GM23338 (cell line): ENCODE measurements around the gene TTC1. TPM values are rescaled to one million over a fixed set of nuclear protein-coding genes. Genes with fewer than 3 reads are reported as not detected.

Experiments used
- ATAC-seq: fragments of 200-7000 bp; cut with Tn5 transposase; 3 replicates; pipeline ENCODE4 v1.9.1; 2020
- DNase-seq: peaks from one replicate; pipeline ENCODE4 v3.0.0-alpha.2; 2015; ENCODE audit warnings: low spot score
- H2AFZ ChIP-seq: fragments of 200-600 bp; sonication (generic); 2 replicates; pipeline ENCODE4 v1.8.0; 2016; ENCODE audit warnings: antibody characterized with exemption, mild to moderate bottlenecking, moderate library complexity
- H3F3A ChIP-seq: fragments of 200-600 bp; sonication (generic); replicated peaks from 2 replicates; pipeline ENCODE4 v1.8.0; 2017; ENCODE audit warnings: antibody characterized with exemption, mixed run types, low read depth
- H3K27ac ChIP-seq: fragments of 200-600 bp; sonication (generic); 2 replicates; pipeline ENCODE4 v1.6.1; 2016; ENCODE audit warnings: low read depth
- H3K27me3 ChIP-seq: fragments of 200-600 bp; sonication (generic); 2 replicates; pipeline ENCODE4 v1.8.0; 2016; ENCODE audit warnings: mild to moderate bottlenecking, mixed run types, moderate library complexity; ENCODE audit not compliant: insufficient read depth
- H3K36me3 ChIP-seq: fragments of 200-600 bp; sonication (generic); 2 replicates; pipeline ENCODE4 v1.8.0; 2016; ENCODE audit warnings: mild to moderate bottlenecking; ENCODE audit not compliant: insufficient read depth
- H3K4me1 ChIP-seq: fragments of 200-600 bp; sonication (generic); 2 replicates; pipeline ENCODE4 v1.8.0; 2016; ENCODE audit warnings: mild to moderate bottlenecking, moderate library complexity; ENCODE audit not compliant: insufficient read depth
- H3K4me2 ChIP-seq: fragments of 200-600 bp; sonication (generic); 2 replicates; pipeline ENCODE4 v1.7.1; 2017; ENCODE audit warnings: mixed run types
- H3K4me3 ChIP-seq: fragments of 200-600 bp; sonication (generic); 2 replicates; pipeline ENCODE4 v1.6.1; 2016; ENCODE audit warnings: mixed run types
- H3K79me2 ChIP-seq: fragments of 200-600 bp; sonication (generic); replicated peaks from 2 replicates; pipeline ENCODE4 v1.8.0; 2017; ENCODE audit warnings: mild to moderate bottlenecking; ENCODE audit not compliant: insufficient read depth
- H3K9me2 ChIP-seq: fragments of 200-600 bp; sonication (generic); 2 replicates; pipeline ENCODE4 v1.8.0; 2017; ENCODE audit not compliant: insufficient read depth
- H4K20me1 ChIP-seq: fragments of 200-600 bp; sonication (generic); replicated peaks from 2 replicates; pipeline ENCODE4 v1.8.0; 2017; ENCODE audit warnings: mild to moderate bottlenecking; ENCODE audit not compliant: insufficient read depth
- H3K27ac Mint-ChIP-seq: 2 replicates; pipeline ENCODE4 v1.8.0; 2020; ENCODE audit warnings: inconsistent platforms, mild to moderate bottlenecking, moderate library complexity, mixed read lengths
- H3K27me3 Mint-ChIP-seq: 3 replicates; pipeline ENCODE4 v1.8.0; 2022; ENCODE audit warnings: low read depth, mild to moderate bottlenecking, moderate library complexity, mixed read lengths, inconsistent platforms; ENCODE audit not compliant: insufficient read depth, poor library complexity
- H3K36me3 Mint-ChIP-seq: 3 replicates; pipeline ENCODE4 v1.8.0; 2021; ENCODE audit warnings: low read depth, mild to moderate bottlenecking, inconsistent platforms, moderate library complexity, mixed read lengths
- H3K4me1 Mint-ChIP-seq: 3 replicates; pipeline ENCODE4 v1.8.0; 2020; ENCODE audit warnings: mild to moderate bottlenecking, inconsistent platforms, mixed read lengths
- H3K4me3 Mint-ChIP-seq: 3 replicates; pipeline ENCODE4 v1.8.0; 2021; ENCODE audit warnings: moderate library complexity, mild to moderate bottlenecking, inconsistent platforms, mixed read lengths
- H3K9me3 Mint-ChIP-seq: 3 replicates; pipeline ENCODE4 v1.8.0; 2020; ENCODE audit warnings: moderate library complexity, mild to moderate bottlenecking, inconsistent platforms, mixed read lengths
- CREB1 ChIP-seq: fragments of 250-450 bp; sonication (Bioruptor Pico); IDR thresholded peaks from 2 replicates; pipeline ENCODE4 v1.5.0; 2020; ENCODE audit warnings: low read depth, mild to moderate bottlenecking, moderate library complexity
- ETS1 ChIP-seq: IDR thresholded peaks from 2 replicates; pipeline ENCODE4 v1.6.1; 2016; ENCODE audit warnings: antibody characterized with exemption
- EZH2 ChIP-seq: fragments of 200-600 bp; sonication (generic); IDR thresholded peaks from one replicate; pipeline ENCODE4 v1.8.0; 2017; ENCODE audit warnings: antibody characterized with exemption, mild to moderate bottlenecking, low read depth; ENCODE audit not compliant: unreplicated experiment
- JUNB ChIP-seq: IDR thresholded peaks from one replicate; pipeline ENCODE4 v1.6.1; 2016; ENCODE audit warnings: antibody characterized with exemption; ENCODE audit not compliant: unreplicated experiment
- POLR2AphosphoS5 ChIP-seq: IDR thresholded peaks from 2 replicates; pipeline ENCODE4 v1.6.1; 2016; ENCODE audit warnings: antibody characterized with exemption, low read depth
- STAT1 ChIP-seq: IDR thresholded peaks from one replicate; pipeline ENCODE4 v1.6.1; 2016; ENCODE audit warnings: antibody characterized with exemption; ENCODE audit not compliant: unreplicated experiment
- ZNF462 ChIP-seq: fragments of 250-450 bp; sonication (Bioruptor Pico); IDR thresholded peaks from 2 replicates; pipeline ENCODE4 v1.5.0; 2020; ENCODE audit warnings: mild to moderate bottlenecking, moderate library complexity
- polyA plus RNA-seq: library from polyadenylated mRNA; unstranded; fragments of >200 nt; fragmentation: Nextera tagmentation; extraction: Ambion mirVana; gene quantifications from 2 replicates; pipeline ENCODE4 v1.2.1, GENCODE V29; 2016
- total RNA-seq: library from RNA; depleted of rRNA; stranded (reverse); fragments of >200 nt; shearing (Covaris generic); gene quantifications from 2 replicates; pipeline ENCODE4 v1.2.3, GENCODE V29; 2014
- TF ChIP-seq, protein P1 (sequence below): IDR thresholded peaks from one replicate; pipeline ENCODE4 v1.6.1; 2018; ENCODE audit warnings: antibody characterized with exemption; ENCODE audit not compliant: unreplicated experiment
- TF ChIP-seq, protein P2 (sequence below), 2 experiments: fragments of 200-600 bp in 1 of 2; sonication (generic) in 1 of 2; conservative IDR thresholded peaks; 2 replicates each; pipeline versions ENCODE4 v1.5.1 to v1.6.1; 2016 to 2017; ENCODE audit warnings: antibody characterized with exemption in 2 of 2, low read depth in 2 of 2, mild to moderate bottlenecking in 2 of 2, moderate library complexity in 1 of 2

The TTC1 gene
- total and polyA plus RNA-seq, 2 experiments from 2014 or later: 48.9 to 131 TPM

- peaks cover 2% of the 10 kb centered on the region for H3K27me3 Mint-ChIP-seq
- H3K4me2 ChIP-seq: no peak overlapping the region
- 0 out of 2 replicates have a peak overlapping the region, but pooled peaks have one; percentile 52 for H3K27ac Mint-ChIP-seq
- no peak overlapping the region for H3K4me3 Mint-ChIP-seq
- H3K9me3 Mint-ChIP-seq: no peaks in the 10 kb centered on the region
- peaks cover 4% of the 10 kb centered on the region for H4K20me1 ChIP-seq
- ATAC-seq (no peak), DNase-seq (no peak)
- H3K9me2 ChIP-seq: no peaks in the 10 kb centered on the region
- H3K36me3 Mint-ChIP-seq: peaks cover 29% of the 10 kb centered on the region; the same call in 2 of the 3 replicates
- TF ChIP-seq ETS1 (no peak), ZNF462 (CRISPR knock-in tag) (no peak), EZH2 (no peak), STAT1 (no peak), POLR2AphosphoS5 (no peak), JUNB (no peak), CREB1 (CRISPR knock-in tag) (no peak)
- TF ChIP-seq, protein P1, sequence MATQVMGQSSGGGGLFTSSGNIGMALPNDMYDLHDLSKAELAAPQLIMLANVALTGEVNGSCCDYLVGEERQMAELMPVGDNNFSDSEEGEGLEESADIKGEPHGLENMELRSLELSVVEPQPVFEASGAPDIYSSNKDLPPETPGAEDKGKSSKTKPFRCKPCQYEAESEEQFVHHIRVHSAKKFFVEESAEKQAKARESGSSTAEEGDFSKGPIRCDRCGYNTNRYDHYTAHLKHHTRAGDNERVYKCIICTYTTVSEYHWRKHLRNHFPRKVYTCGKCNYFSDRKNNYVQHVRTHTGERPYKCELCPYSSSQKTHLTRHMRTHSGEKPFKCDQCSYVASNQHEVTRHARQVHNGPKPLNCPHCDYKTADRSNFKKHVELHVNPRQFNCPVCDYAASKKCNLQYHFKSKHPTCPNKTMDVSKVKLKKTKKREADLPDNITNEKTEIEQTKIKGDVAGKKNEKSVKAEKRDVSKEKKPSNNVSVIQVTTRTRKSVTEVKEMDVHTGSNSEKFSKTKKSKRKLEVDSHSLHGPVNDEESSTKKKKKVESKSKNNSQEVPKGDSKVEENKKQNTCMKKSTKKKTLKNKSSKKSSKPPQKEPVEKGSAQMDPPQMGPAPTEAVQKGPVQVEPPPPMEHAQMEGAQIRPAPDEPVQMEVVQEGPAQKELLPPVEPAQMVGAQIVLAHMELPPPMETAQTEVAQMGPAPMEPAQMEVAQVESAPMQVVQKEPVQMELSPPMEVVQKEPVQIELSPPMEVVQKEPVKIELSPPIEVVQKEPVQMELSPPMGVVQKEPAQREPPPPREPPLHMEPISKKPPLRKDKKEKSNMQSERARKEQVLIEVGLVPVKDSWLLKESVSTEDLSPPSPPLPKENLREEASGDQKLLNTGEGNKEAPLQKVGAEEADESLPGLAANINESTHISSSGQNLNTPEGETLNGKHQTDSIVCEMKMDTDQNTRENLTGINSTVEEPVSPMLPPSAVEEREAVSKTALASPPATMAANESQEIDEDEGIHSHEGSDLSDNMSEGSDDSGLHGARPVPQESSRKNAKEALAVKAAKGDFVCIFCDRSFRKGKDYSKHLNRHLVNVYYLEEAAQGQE: no peak
- TF ChIP-seq, protein P2, sequence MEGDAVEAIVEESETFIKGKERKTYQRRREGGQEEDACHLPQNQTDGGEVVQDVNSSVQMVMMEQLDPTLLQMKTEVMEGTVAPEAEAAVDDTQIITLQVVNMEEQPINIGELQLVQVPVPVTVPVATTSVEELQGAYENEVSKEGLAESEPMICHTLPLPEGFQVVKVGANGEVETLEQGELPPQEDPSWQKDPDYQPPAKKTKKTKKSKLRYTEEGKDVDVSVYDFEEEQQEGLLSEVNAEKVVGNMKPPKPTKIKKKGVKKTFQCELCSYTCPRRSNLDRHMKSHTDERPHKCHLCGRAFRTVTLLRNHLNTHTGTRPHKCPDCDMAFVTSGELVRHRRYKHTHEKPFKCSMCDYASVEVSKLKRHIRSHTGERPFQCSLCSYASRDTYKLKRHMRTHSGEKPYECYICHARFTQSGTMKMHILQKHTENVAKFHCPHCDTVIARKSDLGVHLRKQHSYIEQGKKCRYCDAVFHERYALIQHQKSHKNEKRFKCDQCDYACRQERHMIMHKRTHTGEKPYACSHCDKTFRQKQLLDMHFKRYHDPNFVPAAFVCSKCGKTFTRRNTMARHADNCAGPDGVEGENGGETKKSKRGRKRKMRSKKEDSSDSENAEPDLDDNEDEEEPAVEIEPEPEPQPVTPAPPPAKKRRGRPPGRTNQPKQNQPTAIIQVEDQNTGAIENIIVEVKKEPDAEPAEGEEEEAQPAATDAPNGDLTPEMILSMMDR (conservative IDR thresholded peaks at IDR 0.05; ENCODE audit: low read depth in 2 of 2): no peak
- no peaks in the 10 kb centered on the region for H3K27me3 ChIP-seq
- peaks cover 59% of the 10 kb centered on the region for H3K79me2 ChIP-seq
- H3K4me1 Mint-ChIP-seq: peaks cover 8% of the 10 kb centered on the region
- 0 out of 2 replicates have a peak, but pooled peaks cover 3% of the 10 kb centered on the region for H3F3A ChIP-seq
- H3K4me3 ChIP-seq: no peak overlapping the region
- H3K36me3 ChIP-seq: peaks cover 5% of the 10 kb centered on the region; the same call in 1 of the 2 replicates
- H3K4me1 ChIP-seq: no peaks in the 10 kb centered on the region
- H3K27ac ChIP-seq: no peak overlapping the region
- H2AFZ ChIP-seq: no peak overlapping the region
Measured at GRCh38 chr5:160018945-160019625, 10.1 kb downstream of the TTC1 start.
